Measurements from ENCODE around the gene SPON1. TPM values are rescaled to one million over a fixed set of nuclear protein-coding genes. Genes with fewer than 3 reads are reported as not detected.
"Not testable (repeated sequence)": the region's sequence is repeated elsewhere in the genome, so short reads cannot be mapped to it uniquely, and the experiment has no call there.

Gene SPON1
- polyA plus RNA-seq, 1 donor = 71.8 TPM

DNA sequence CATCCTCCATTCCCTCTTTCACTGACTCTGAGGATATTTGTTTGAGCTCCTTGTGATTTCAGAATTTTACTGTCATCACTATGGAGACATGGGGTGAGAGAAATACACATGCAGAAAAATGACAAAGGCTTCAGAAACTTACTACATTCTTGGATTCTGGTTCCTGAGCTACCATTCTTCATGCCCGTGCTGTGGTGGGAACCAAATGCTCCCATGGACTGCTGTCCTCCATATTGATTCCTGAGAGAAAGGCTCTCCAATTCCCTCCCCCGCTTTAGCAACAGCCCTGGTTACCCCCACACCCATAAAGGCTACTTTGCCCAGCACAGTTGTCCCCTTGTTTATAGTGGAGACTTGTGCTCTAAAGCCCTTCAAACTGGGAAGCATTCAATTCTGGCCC is 201.1 kb downstream of the SPON1 start:
- Histone ChIP-seq H3K4me1 (ENCODE audit: control insufficient read depth, insufficient read depth, low read length) (no peaks in the 10 kb centered on the region), H3K9me3 (ENCODE audit: control insufficient read depth, low read depth, low read length) (no peaks in the 10 kb centered on the region), H3K36me3 (ENCODE audit: control insufficient read depth, insufficient read depth, low read length) (no peaks in the 10 kb centered on the region), H3K27ac (ENCODE audit: low read length) (no peak overlapping the region), H3K4me3 (ENCODE audit: low read length) (no peak overlapping the region), H3K27me3 (ENCODE audit: control insufficient read depth, insufficient read depth, low read length) (no peaks in the 10 kb centered on the region)
- no CpG with 5 or more reads among the region's 2 CpGs for WGBS (ENCODE audit: insufficient coverage, low lambda C conversion rate)
- no peak for DNase-seq

DNA sequence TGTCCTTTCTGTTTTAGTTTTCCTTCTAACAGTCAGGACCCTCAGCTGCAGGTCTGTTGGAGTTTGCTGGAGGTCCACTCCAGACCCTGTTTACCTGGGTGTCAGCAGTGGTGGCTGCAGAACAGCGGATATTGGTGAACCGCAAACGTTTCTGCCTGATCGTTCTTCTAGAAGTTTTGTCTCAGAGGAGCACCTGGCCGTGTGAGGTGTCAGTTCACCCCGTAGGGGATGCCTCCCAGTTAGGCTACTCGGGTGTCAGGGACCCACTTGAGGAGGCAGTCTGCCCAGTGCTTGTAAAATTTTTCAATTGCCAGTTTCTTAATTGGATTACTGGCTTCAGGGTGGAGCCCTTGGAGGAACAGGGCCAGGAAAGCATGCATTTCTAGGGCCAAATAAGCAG is 211.2 kb downstream of the SPON1 start:
- H3K27me3 ChIP-seq (ENCODE audit: control insufficient read depth, insufficient read depth, low read length); H3K36me3 ChIP-seq (ENCODE audit: control insufficient read depth, insufficient read depth, low read length); H3K9me3 ChIP-seq (ENCODE audit: control insufficient read depth, low read depth, low read length); H3K4me1 ChIP-seq (ENCODE audit: control insufficient read depth, insufficient read depth, low read length); H3K4me3 ChIP-seq (ENCODE audit: low read length); DNase-seq; H3K27ac ChIP-seq (ENCODE audit: low read length): not testable (repeated sequence)
- WGBS (ENCODE audit: insufficient coverage, low lambda C conversion rate) = no CpG with 5 or more reads among the region's 7 CpGs

DNA sequence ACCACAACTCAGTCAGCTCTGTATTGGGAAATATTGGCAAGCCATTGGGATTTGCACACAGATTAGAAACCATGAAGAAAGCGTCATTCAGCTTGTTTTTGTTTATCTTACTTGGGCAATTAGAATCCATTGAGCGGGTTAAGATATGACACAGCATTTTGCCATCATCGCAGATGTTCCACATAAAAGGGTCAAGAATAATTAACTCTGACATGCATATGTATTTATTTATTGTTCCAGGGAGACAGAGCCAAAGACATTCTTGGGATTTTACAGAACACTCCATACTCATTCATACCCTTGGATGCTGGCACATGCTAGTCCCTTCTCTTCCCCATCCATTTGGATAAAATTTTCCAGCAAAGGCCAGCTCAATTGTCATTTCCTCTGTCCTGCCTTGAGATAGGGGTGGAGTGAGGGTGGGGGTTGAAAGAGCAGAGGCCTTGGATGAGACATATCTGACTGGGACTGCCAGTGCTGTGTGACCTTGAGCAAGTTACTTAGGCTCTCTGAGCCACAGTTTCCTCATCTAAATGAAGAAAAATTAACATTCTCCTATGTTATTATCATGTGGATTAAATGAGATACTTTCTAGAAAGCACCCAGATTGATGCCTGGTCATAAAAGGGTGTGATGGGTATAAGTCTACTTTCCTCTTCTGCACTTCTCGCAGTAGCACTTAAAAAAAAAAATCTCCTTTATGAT is 216.7 kb downstream of the SPON1 start:
- H3K36me3 ChIP-seq (ENCODE audit: control insufficient read depth, insufficient read depth, low read length) = no peaks in the 10 kb centered on the region
- WGBS (ENCODE audit: insufficient coverage, low lambda C conversion rate) = 100% methylated on average over 2 of the region's 4 CpGs
- no peak overlapping the region for H3K27ac ChIP-seq (ENCODE audit: low read length)
- H3K27me3 ChIP-seq (ENCODE audit: control insufficient read depth, insufficient read depth, low read length) = no peaks in the 10 kb centered on the region
- DNase-seq = no peak
- no peak overlapping the region for H3K4me3 ChIP-seq (ENCODE audit: low read length)
- H3K9me3 ChIP-seq (ENCODE audit: control insufficient read depth, low read depth, low read length) = no peaks in the 10 kb centered on the region
- H3K4me1 ChIP-seq (ENCODE audit: control insufficient read depth, insufficient read depth, low read length) = no peaks in the 10 kb centered on the region

DNA sequence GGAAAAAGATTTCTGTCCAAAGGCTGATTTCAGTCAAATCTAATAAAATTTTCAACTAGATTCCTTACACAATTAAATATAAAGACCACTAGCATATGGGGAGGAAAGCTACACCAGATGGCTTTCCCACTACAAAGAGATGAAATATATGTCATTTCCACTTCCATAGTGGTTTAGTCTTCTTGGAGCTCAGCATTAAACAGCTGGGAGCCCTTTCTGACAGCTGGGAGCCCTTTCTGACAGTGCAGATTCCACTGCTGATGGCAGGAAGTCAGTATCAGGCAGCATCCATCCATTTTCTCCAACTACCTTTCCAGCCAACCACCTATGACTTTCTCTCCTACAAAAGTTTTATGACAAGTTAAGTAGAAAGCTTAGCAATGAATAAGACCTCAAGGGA is 218.6 kb downstream of the SPON1 start:
- DNase-seq = no peak
- no peak overlapping the region for H3K4me3 ChIP-seq (ENCODE audit: low read length)
- H3K4me1 ChIP-seq (ENCODE audit: control insufficient read depth, insufficient read depth, low read length) = no peaks in the 10 kb centered on the region
- H3K36me3 ChIP-seq (ENCODE audit: control insufficient read depth, insufficient read depth, low read length) = peaks cover 5% of the 10 kb centered on the region
- no peak overlapping the region for H3K27ac ChIP-seq (ENCODE audit: low read length)
- H3K27me3 ChIP-seq (ENCODE audit: control insufficient read depth, insufficient read depth, low read length) = no peaks in the 10 kb centered on the region
- H3K9me3 ChIP-seq (ENCODE audit: control insufficient read depth, low read depth, low read length) = no peaks in the 10 kb centered on the region

DNA sequence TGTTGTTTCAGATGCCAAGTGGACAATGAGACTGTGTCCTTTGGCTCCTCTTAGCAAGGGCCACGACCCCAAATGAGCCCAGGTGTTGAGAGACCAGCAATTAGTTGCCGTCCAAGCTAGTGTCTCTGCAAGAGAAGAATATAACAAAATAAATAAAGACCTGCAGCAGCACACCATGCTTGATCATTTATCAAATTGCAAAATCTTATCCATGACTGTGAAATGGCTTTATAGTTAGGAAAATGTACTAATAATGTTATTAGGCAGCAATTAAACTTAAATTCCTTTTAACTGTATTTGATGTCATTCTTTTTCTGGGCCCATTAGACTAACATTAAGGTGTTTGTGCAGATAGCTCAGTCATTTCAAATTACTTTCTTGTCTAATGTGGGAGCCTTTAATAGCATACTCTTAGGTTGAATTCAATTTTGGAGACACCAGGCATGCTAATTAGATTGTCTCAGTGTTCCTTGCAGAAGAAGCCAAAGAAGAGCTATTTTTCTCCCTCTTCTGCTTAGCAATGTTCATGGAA is 220.4 kb downstream of the SPON1 start:
- Histone ChIP-seq H3K36me3 (ENCODE audit: control insufficient read depth, insufficient read depth, low read length) (peaks cover 7% of the 10 kb centered on the region), H3K9me3 (ENCODE audit: control insufficient read depth, low read depth, low read length) (no peaks in the 10 kb centered on the region), H3K27ac (ENCODE audit: low read length) (no peak overlapping the region), H3K4me1 (ENCODE audit: control insufficient read depth, insufficient read depth, low read length) (no peaks in the 10 kb centered on the region), H3K4me3 (ENCODE audit: low read length) (no peak overlapping the region), H3K27me3 (ENCODE audit: control insufficient read depth, insufficient read depth, low read length) (no peaks in the 10 kb centered on the region)
- DNase-seq = no peak
- WGBS (ENCODE audit: insufficient coverage, low lambda C conversion rate) = no CpG with 5 or more reads among the region's 2 CpGs

DNA sequence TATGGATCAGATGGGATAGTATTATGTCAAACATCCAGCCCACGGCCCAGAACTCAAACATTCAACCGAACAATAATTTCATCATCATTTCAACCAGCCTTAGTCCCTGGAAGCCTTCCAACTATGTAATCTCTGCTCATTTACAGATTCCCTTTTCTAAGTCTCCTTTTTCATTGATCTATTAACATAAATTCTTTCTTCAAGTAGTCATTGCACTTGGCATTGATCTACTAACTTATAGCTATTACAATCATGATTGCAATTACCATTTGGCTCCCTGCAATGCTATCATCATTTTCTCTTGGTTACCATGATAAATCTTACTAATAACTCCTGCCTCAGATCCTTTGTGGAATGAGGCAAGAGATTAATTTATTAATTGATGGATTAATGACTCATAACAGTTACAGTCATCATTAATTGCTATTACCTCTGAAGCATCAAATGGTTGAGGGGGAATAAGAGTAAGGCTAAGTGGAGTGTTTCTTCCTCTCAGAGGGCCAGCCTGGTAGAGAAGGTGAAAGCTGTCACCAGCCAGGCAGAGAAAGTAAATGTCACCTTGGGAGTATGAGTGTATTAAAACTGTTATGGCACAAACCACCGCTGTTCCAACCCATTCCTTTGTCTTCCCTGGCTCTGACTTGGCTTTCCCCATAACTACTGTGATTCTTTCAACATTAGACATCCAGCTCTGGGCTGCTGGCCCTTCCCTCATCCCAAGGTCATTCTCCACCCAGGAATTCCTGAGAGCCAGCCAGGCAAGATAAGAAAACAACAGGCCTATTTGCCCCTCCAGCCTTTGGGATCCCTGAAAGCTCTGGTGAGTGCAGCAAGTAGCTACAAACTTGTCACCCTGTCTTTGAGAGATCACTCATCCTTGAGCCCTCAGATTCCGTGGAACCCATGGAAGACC is 221.8 kb downstream of the SPON1 start:
- H3K27me3 ChIP-seq (ENCODE audit: control insufficient read depth, insufficient read depth, low read length) = no peaks in the 10 kb centered on the region
- peaks cover 7% of the 10 kb centered on the region for H3K36me3 ChIP-seq (ENCODE audit: control insufficient read depth, insufficient read depth, low read length)
- no peak for DNase-seq
- no peaks in the 10 kb centered on the region for H3K4me1 ChIP-seq (ENCODE audit: control insufficient read depth, insufficient read depth, low read length)
- no peak overlapping the region for H3K27ac ChIP-seq (ENCODE audit: low read length)
- no CpG with 5 or more reads among the region's 4 CpGs for WGBS (ENCODE audit: insufficient coverage, low lambda C conversion rate)
- H3K4me3 ChIP-seq (ENCODE audit: low read length) = no peak overlapping the region
- no peaks in the 10 kb centered on the region for H3K9me3 ChIP-seq (ENCODE audit: control insufficient read depth, low read depth, low read length)

DNA sequence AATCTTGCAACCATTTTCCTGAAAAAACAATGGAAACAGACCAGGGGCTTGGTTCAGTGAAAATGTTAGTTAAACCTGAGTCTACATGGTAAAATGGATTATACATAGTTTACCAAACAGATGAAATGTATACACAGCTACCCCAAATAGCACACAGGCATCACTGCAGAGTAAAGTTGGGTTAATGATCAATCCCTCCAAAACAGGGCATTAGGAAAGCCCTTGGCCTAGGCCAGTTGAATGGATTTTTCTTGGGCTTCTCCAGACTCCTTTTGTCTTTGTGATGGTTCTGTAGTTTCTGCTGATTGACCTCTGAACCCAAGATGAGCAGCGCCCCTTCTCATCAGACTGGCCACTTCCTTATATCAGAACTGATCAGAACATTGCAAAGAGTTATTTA is 222.9 kb downstream of the SPON1 start:
- Histone ChIP-seq H3K36me3 (ENCODE audit: control insufficient read depth, insufficient read depth, low read length) (peaks cover 7% of the 10 kb centered on the region), H3K9me3 (ENCODE audit: control insufficient read depth, low read depth, low read length) (no peaks in the 10 kb centered on the region), H3K4me1 (ENCODE audit: control insufficient read depth, insufficient read depth, low read length) (no peaks in the 10 kb centered on the region), H3K27ac (ENCODE audit: low read length) (no peak overlapping the region), H3K27me3 (ENCODE audit: control insufficient read depth, insufficient read depth, low read length) (no peaks in the 10 kb centered on the region), H3K4me3 (ENCODE audit: low read length) (no peak overlapping the region)
- DNase-seq = no peak
- no CpG with 5 or more reads among the region's 1 CpG for WGBS (ENCODE audit: insufficient coverage, low lambda C conversion rate)

DNA sequence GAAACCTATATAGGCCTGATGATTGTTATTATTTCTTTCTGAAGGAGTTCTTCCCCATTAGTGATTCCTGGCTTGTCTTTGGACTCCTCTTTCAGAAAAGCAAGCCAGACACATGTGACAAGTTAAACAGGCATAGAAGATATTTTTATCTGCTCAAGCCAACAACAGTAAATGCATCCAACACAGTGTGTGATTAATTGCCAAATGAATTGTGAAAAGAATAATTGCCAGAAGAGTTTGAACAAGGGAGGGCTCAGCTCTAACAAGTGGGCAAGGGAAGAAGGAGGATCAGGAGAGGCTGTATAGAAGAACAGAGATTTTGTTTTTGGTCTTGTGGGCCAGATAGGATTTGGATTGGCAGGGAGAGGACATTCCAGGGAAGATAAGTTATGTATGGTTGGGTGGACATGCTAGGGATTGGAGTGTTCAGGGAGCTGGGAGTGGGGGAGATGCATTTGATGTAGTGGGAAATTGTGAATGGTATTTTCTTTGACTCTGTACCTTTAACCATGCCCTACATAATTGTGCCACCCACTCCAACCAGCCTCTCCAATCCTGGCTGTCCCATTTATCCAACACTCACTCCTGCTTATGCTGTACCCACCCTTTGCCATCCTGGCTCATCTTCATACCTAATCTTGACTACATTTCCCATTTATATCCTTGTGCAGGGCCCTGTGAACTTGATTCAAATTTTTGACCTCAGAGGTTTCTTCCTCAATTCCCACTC is 223.7 kb downstream of the SPON1 start:
- H3K4me3 ChIP-seq (ENCODE audit: low read length) = no peak overlapping the region
- H3K36me3 ChIP-seq (ENCODE audit: control insufficient read depth, insufficient read depth, low read length) = peaks cover 7% of the 10 kb centered on the region
- H3K27me3 ChIP-seq (ENCODE audit: control insufficient read depth, insufficient read depth, low read length) = no peaks in the 10 kb centered on the region
- H3K27ac ChIP-seq (ENCODE audit: low read length) = no peak overlapping the region
- H3K4me1 ChIP-seq (ENCODE audit: control insufficient read depth, insufficient read depth, low read length) = no peaks in the 10 kb centered on the region
- H3K9me3 ChIP-seq (ENCODE audit: control insufficient read depth, low read depth, low read length) = no peaks in the 10 kb centered on the region
- no peak for DNase-seq

DNA sequence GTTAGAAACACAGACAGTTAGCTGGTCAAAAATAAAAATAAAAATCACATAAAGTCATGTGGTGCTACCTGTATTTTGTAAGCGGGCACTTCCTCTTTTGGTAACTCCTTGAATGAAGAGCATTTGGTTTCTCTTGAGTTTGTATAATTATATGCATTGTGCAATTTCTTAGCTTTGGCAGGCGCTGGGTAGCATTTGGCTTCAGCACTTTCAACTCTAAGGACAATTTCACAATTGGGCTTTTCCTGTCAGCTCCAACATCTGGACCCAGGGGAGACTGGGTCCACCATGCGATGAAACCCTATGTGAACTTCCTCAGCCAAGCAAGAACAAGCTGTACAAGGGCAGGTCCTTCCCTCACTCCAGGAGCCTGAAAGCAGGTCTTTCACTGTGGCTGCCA is 227.4 kb downstream of the SPON1 start:
- WGBS (ENCODE audit: insufficient coverage, low lambda C conversion rate) = no CpG with 5 or more reads among the region's 3 CpGs
- H3K4me1 ChIP-seq (ENCODE audit: control insufficient read depth, insufficient read depth, low read length) = no peaks in the 10 kb centered on the region
- DNase-seq = no peak
- H3K9me3 ChIP-seq (ENCODE audit: control insufficient read depth, low read depth, low read length) = no peaks in the 10 kb centered on the region
- no peak overlapping the region for H3K27ac ChIP-seq (ENCODE audit: low read length)
- no peaks in the 10 kb centered on the region for H3K27me3 ChIP-seq (ENCODE audit: control insufficient read depth, insufficient read depth, low read length)
- H3K36me3 ChIP-seq (ENCODE audit: control insufficient read depth, insufficient read depth, low read length) = peaks cover 3% of the 10 kb centered on the region
- H3K4me3 ChIP-seq (ENCODE audit: low read length) = no peak overlapping the region

DNA sequence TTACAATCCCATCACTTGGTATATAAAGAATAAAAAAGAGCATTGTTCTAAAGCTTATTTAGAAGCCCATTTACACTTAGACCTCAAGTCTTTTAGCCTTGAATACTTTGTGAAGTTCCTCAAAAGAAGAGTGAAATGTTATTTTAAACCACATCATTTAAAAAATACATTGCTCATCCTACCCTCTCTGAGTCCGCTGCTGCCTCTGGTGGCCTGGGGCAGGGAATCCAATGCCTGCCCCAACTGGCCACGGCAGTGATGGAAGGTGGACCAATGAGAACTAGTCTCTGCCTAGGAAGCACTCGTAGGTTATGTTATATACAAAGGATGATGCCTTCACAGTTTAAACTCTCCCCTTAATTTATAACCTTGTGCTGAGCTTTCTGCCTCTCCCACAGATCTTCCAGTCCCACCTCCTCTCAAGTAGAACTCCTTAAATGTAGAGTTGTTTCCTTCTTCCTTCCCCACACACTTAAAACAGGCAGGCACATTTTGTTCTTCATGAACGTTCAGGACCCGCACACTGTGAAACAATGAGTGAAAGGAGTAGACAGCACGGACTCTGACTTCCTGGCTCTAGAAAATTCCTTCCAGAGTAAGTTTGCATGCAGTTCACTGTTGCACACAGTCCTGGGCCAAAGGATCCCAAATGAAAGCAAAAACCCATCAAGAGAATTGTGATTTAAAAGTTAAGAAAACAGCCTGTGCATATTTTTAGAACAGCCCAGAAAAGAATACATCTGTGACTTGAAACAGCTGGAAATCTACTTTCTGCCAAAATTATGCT is 228.7 kb downstream of the SPON1 start:
- Histone ChIP-seq H3K9me3 (ENCODE audit: control insufficient read depth, low read depth, low read length) (no peaks in the 10 kb centered on the region), H3K4me1 (ENCODE audit: control insufficient read depth, insufficient read depth, low read length) (no peaks in the 10 kb centered on the region), H3K27ac (ENCODE audit: low read length) (no peak overlapping the region), H3K4me3 (ENCODE audit: low read length) (no peak overlapping the region), H3K36me3 (ENCODE audit: control insufficient read depth, insufficient read depth, low read length) (peaks cover 2% of the 10 kb centered on the region), H3K27me3 (ENCODE audit: control insufficient read depth, insufficient read depth, low read length) (no peaks in the 10 kb centered on the region)
- no peak for DNase-seq
- no CpG with 5 or more reads among the region's 6 CpGs for WGBS (ENCODE audit: insufficient coverage, low lambda C conversion rate)
